HG03457 (cell line): ENCODE data around the gene NFAM1.

ENCODE experiments used
- ATAC-seq: cut with Tn5 transposase; IDR thresholded peaks from one replicate; pipeline ENCODE4 v1.9.1; 2021; ENCODE audit warnings: moderate number of reproducible peaks; ENCODE audit not compliant: unreplicated experiment

Gene NFAM1

DNA sequence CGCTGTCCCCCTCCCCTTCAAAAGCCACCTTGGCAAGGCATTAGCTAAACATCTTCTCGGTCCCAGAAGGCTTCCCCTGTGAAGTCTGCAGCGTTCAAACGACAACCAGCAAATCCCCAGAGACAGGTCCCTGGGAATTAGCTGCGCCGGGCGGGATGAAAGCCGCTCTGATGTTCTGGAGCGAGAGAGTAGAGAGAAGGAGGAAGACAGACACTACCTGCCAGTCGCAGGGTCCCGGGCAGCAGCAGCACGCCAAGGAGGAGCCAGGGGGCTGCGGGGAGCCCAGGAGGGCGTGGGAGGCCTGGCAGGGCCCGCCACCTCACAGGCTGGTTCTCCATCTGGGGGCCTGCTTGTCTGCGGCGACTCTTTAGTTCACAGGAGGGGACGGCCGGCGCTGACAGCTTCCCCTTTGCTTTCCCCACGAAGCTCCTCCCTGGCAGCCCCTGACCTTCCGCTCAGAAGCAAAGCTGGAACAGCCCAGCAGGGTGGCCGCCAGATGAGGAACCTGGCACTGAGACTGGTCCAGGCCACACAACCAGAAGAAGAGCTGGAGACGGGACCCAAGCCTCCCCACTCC is at the start of gene NFAM1:
NFAM1 (minus strand) TSS at position 384 of the 577 bp plus-strand sequence; CDS start at position 338, 46 bp downstream.
- no peak for ATAC-seq

GRCh38 chr22:42475122-42475521 is 42.9 kb upstream of the NFAM1 start:
- no peak for ATAC-seq

GRCh38 chr22:42473484-42474193 is 41.4 kb upstream of the NFAM1 start:
- no peak for ATAC-seq

- no peak for ATAC-seq
Measured at GRCh38 chr22:42472671-42473070, 40.5 kb upstream of the NFAM1 start.

GRCh38 chr22:42471441-42471840 is 39.2 kb upstream of the NFAM1 start:
- ATAC-seq: no peak

DNA sequence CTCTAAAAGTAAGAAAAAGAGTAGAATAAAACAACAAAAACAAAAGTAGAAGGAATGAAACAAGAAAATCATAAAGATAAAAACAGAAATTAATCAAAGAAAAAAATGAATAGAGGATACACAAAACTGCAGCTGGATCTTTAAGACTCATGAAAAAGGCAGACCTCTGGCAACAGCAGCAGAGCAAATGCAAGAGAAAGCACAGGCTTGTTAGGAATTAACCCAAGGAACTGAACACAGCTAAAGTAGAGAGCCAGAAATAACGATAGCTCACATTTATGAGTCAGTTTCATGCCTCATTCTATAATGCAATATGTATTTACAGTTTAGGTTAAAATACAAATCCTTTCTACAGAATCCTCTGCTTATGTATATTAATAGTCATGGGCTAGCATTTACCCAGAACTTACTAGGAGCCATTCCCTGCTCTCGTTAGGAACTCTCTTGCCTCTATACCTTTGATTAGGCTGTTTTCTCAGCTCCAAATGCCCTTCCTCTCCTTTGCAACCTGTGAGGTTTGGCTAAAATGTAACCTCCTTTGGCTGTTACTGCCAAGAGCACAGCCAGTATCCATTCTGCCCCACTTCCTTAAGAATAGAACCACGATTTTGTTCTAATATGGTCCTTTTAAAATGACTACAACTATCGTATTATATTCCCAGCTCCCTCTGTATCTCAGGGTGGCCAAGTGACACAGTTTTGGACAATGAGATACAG is 38.3 kb upstream of the NFAM1 start:
- ATAC-seq: no peak

DNA sequence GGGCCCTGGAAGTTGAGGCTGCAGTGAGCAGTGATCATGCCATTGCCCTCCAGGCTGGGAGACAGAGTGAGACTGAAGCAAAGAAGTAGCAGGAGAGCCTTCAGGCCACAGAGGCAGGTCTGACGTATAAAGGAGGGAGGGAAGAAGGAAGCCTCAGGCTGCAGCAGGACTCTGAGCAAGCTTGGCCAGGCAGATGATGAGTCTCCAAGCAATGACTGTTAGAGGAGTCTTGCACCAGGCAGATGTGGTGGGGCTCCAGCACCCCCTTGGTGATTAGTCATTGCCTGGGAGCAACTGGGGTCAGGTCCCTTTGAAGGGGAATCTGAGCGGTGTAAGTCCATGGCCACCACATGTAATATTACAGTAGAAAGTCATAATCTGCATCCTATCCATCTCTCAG is 36.6 kb upstream of the NFAM1 start:
- ATAC-seq: no peak

GRCh38 chr22:42462016-42462415 is 29.8 kb upstream of the NFAM1 start:
- ATAC-seq: no peak

DNA sequence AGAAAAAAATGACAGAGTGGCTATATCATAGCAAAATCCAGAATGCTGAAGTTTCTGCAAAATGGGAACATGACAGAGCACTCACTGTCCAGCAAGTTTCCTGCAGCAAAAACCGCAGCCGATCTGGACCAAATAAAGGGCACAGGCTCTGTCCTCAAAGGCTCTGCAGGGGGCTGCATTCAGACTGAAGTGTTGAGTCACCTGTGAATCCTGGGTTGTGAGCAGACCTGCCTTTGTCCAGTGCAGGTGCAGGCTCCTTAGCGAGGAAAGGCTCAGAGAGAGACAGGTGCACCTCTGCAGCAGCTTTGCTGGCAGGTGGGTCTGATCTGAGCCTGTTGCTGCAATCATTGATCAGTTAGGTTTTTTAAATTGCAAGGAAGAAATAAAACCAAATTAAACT is 29.3 kb upstream of the NFAM1 start:
- no peak for ATAC-seq

GRCh38 chr22:42459287-42460063 is 27.3 kb upstream of the NFAM1 start:
- ATAC-seq: no peak

DNA sequence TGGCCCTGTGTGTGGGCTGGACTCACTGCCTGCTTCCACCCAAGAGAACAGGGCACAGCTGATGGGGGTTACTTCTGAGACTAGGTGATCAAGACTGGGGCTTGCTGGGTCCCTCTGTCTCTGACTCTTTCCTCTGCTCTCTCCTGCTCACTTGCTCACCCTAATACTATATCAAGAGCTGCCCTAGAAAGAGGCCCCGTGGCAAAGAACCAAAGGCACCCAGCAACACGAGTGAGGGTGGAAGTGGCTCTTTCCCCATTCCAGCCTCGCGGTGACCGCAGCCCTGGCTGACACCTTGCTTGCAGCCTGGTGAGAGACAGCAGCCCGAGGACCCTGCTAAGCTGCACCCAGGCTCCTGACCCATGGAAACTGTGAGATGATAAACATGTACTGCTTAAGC is 20.7 kb upstream of the NFAM1 start:
- no peak for ATAC-seq

- ATAC-seq: no peak
Measured at GRCh38 chr22:42452456-42452855, 20.3 kb upstream of the NFAM1 start.

DNA sequence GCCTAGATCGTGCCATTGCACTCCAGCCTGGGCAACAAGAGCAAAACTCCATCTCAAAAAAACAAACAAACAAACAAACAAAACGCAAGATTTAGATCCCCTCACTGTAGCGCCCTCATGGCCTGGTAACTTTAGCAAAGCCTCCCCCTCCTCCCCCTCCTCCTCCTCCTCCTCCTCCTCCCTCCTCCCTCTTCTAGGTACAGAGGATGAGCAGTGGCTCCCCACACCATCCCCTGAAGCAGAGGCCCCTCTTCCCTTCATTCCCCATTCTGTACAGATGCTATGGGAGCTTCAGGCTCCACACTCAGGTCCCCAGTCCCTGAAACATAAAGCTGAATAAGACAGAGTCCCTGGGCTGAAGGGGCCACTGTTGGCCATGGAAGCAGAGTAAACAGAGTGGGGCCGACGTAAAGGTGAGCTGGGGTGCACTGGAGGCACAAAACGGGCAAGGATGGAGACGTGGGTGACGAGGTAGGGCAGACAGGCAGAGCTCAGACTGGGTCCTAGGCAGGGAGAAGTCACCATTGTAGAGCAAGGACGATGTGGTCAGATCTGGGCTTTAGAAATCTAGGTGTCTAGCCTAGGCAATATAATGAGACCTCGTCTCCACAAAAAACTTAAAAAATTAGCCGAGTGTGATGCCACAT is 19.4 kb upstream of the NFAM1 start:
- ATAC-seq: no peak

- no peak for ATAC-seq
Measured at GRCh38 chr22:42450862-42451261, 18.7 kb upstream of the NFAM1 start.

- no peak for ATAC-seq
Measured at GRCh38 chr22:42446151-42446550, 13.9 kb upstream of the NFAM1 start.

- no peak for ATAC-seq
Measured at GRCh38 chr22:42444077-42444904, 12.1 kb upstream of the NFAM1 start.

GRCh38 chr22:42443240-42444076 is 11.3 kb upstream of the NFAM1 start:
- ATAC-seq: no peak

- no peak for ATAC-seq
Measured at GRCh38 chr22:42442748-42443147, 10.5 kb upstream of the NFAM1 start.

GRCh38 chr22:42440728-42441127 is 8.5 kb upstream of the NFAM1 start:
- ATAC-seq: no peak
